OCI-LY1 (cell line): ENCODE data around the gene ARHGEF12.

ENCODE experiments used
- CTCF ChIP-seq: fragments of 200-600 bp; sonication (generic), shearing (Covaris generic); IDR thresholded peaks from 2 replicates; pipeline ENCODE4 v1.5.1; 2017; ENCODE audit warnings: mild to moderate bottlenecking, antibody characterized with exemption, low read length, moderate library complexity, mixed read lengths
- EZH2 ChIP-seq: fragments of 200-600 bp; sonication (generic), shearing (Covaris generic); IDR thresholded peaks from 2 replicates; pipeline ENCODE4 v1.8.0; 2017; ENCODE audit warnings: borderline replicate concordance, mixed run types, mild to moderate bottlenecking, antibody characterized with exemption, low read length, moderate library complexity, mixed read lengths

- no peak for TF ChIP-seq EZH2
- no peak for TF ChIP-seq CTCF
Observed at GRCh38 chr11:120467627-120468026, 131.4 kb downstream of the ARHGEF12 start.
